HepG2 (cell line): Measurements from ENCODE around the gene PTH1R. TPM values are rescaled to one million over a fixed set of nuclear protein-coding genes. Genes with fewer than 3 reads are reported as not detected.

Source experiments
- ATAC-seq: fragments of 200-7000 bp; cut with Tn5 transposase; 3 replicates; pipeline ENCODE4 v1.9.1; 2020; ENCODE audit warnings: mild to moderate bottlenecking, moderate library complexity
- BruUV-seq: library from RNA; stranded (reverse); fragments of 400-500 nt; replicated peaks from 2 replicates; lab custom pipeline; 2021; lab: Mats Ljungman, UMichigan
- CTCF ChIA-PET: fragments of 300-600 bp; formaldehyde crosslinking; extraction: SDS; loops from one replicate; lab custom pipeline; 2021; ENCODE audit warnings: low total read pairs, inconsistent platforms, low intra/inter-chr PET ratio; lab: Yijun Ruan, JAX
- POLR2A ChIA-PET: fragments of 350-600 bp; sonication (Branson Sonifier 250); formaldehyde crosslinking; loops from one replicate; lab custom pipeline; 2020; ENCODE audit warnings: antibody characterized with exemption, inconsistent platforms; lab: Yijun Ruan, JAX
- DNase-seq: peaks from one replicate; pipeline ENCODE4 v3.0.0-alpha.2; 2015; ENCODE audit warnings: low spot score
- FAIRE-seq: peaks from 3 replicates; lab custom pipeline; 2011; peaks lifted over from hg19 to GRCh38; lab: Jason Lieb, UNC
- H2AFZ ChIP-seq: one replicate; pipeline ENCODE4 v1.6.1; 2011; ENCODE audit warnings: low read length, inconsistent platforms
- H3K27ac ChIP-seq: fragments of 300-600 bp; 3 replicates; pipeline ENCODE4 v1.8.0; 2011; ENCODE audit warnings: mixed run types, mild to moderate bottlenecking, mixed read lengths, low read length, inconsistent platforms; ENCODE audit not compliant: insufficient read depth; ENCODE audit errors: extremely low read length
- H3K27me3 ChIP-seq, 2 experiments: fragments of 200-600 bp in 1 of 2; 2 replicates in 1 of 2; 3 replicates in 1 of 2; pipeline versions ENCODE4 v1.6.0 to v1.8.0; 2011; ENCODE audit warnings: low read length in 2 of 2, mild to moderate bottlenecking in 2 of 2, moderate library complexity in 2 of 2, inconsistent platforms in 1 of 2; ENCODE audit not compliant: insufficient read depth in 2 of 2, control insufficient read depth in 1 of 2
- H3K36me3 ChIP-seq, 2 experiments: fragments of 200-600 bp in 1 of 2; replicated peaks in 1 of 2; 2 replicates in 1 of 2; 3 replicates in 1 of 2; pipeline versions ENCODE4 v1.5.1 to v1.8.0; 2011; ENCODE audit warnings: low read length in 2 of 2, inconsistent platforms in 1 of 2; ENCODE audit not compliant: insufficient read depth in 2 of 2, control insufficient read depth in 1 of 2
- H3K4me1 ChIP-seq: 2 replicates; pipeline ENCODE4 v1.5.1; 2012; ENCODE audit warnings: low read length, inconsistent platforms; ENCODE audit not compliant: insufficient read depth
- H3K4me2 ChIP-seq: 2 replicates; pipeline ENCODE4 v1.6.0; 2011; ENCODE audit warnings: low read depth, low read length, inconsistent platforms
- H3K4me3 ChIP-seq, 3 experiments: fragments of 200-600 bp in 1 of 3; sonication (generic), shearing (Covaris generic) in 1 of 3; replicated peaks in 1 of 3; 2 replicates each; pipeline ENCODE4 v1.5.1; 2011 to 2016; ENCODE audit warnings: low read length in 3 of 3, inconsistent platforms in 2 of 3, low read depth in 2 of 3, mild to moderate bottlenecking in 2 of 3, control low read depth in 1 of 3, mixed read lengths in 1 of 3; ENCODE audit not compliant: insufficient read depth in 1 of 3
- H3K79me2 ChIP-seq: one replicate; pipeline ENCODE4 v1.6.1; 2011; ENCODE audit warnings: low read length, inconsistent platforms; ENCODE audit not compliant: insufficient read depth
- H3K9ac ChIP-seq: 2 replicates; pipeline ENCODE4 v1.6.0; 2011; ENCODE audit warnings: mild to moderate bottlenecking, low read depth, low read length, inconsistent platforms; ENCODE audit not compliant: insufficient read depth
- H3K9me3 ChIP-seq: 2 replicates; pipeline ENCODE4 v1.5.1; 2012; ENCODE audit warnings: mild to moderate bottlenecking, low read length
- H4K20me1 ChIP-seq: 2 replicates; pipeline ENCODE4 v1.6.0; 2011; ENCODE audit warnings: inconsistent platforms, mild to moderate bottlenecking, low read length, moderate library complexity; ENCODE audit not compliant: insufficient read depth
- BATF2 ChIP-seq: sonication (generic); formaldehyde crosslinking; IDR thresholded peaks from 2 replicates; pipeline ENCODE4 v1.8.0; 2022; ENCODE audit warnings: mild to moderate bottlenecking, missing genetic modification reagents, moderate library complexity
- BHLHE40 ChIP-seq: IDR thresholded peaks from 2 replicates; pipeline ENCODE4 v1.6.1; 2011; ENCODE audit warnings: low read length, improper control_type of control experiment
- KDM6A ChIP-seq: IDR thresholded peaks from 2 replicates; pipeline ENCODE4 v1.6.1; 2016; ENCODE audit warnings: low read depth
- SRY ChIP-seq: sonication (generic); formaldehyde crosslinking; IDR thresholded peaks from 2 replicates; pipeline ENCODE4 v1.8.0; 2022; ENCODE audit warnings: mild to moderate bottlenecking, missing genetic modification reagents
- ZNF44 ChIP-seq: sonication (generic); formaldehyde crosslinking; IDR thresholded peaks from 2 replicates; pipeline ENCODE4 v1.5.1; 2020; ENCODE audit warnings: mild to moderate bottlenecking, missing genetic modification reagents
- ZNF670 ChIP-seq: sonication (generic); formaldehyde crosslinking; IDR thresholded peaks from 2 replicates; pipeline ENCODE4 v1.8.0; 2022; ENCODE audit warnings: mild to moderate bottlenecking, missing genetic modification reagents, borderline replicate concordance
- ZNF747 ChIP-seq: sonication (generic); formaldehyde crosslinking; IDR thresholded peaks from 2 replicates; pipeline ENCODE4 v1.8.1; 2023; ENCODE audit warnings: missing genetic modification reagents, mild to moderate bottlenecking, borderline replicate concordance
- ZNF883 ChIP-seq: sonication (generic); formaldehyde crosslinking; IDR thresholded peaks from 2 replicates; pipeline ENCODE4 v1.5.1; 2020; ENCODE audit warnings: mild to moderate bottlenecking, missing genetic modification reagents; ENCODE audit errors: not compliant biosample characterization
- WGBS: methylation state at CpG from one replicate; pipeline ENCODE4 v1.1.6; 2017; ENCODE audit warnings: low lambda C conversion rate; 5-methylcytosine and 5-hydroxymethylcytosine counted together
- in situ Hi-C: cut with HindIII; loops from 2 replicates; pipeline ENCODE4 v1.10.0; 2017; ENCODE audit warnings: low pct_unique_long_range_greater_than_20kb; ENCODE audit not compliant: extremely low pct_ligation_motif_present
- intact Hi-C: fragments of 100-400 bp; cut with micrococcal nuclease; formaldehyde crosslinking; loops from one replicate; pipeline ENCODE4 v1.10.0; 2022; ENCODE audit not compliant: unreplicated experiment
- polyA plus RNA-seq, 8 experiments: library from polyadenylated mRNA; depleted of rRNA in 3 of 8; stranded (reverse) in 7 of 8; unstranded in 1 of 8; fragments of >200 nt; fragmentation: Illumina TruSeq in 4 of 8; extraction: Trizol in 4 of 8; gene quantifications; 2 replicates each; pipeline versions ENCODE4 v1.2.1 to v1.2.3, GENCODE V29; 2011 to 2016; ENCODE audit warnings: low read depth in 4 of 8, missing spikeins in 1 of 8, mixed read lengths in 1 of 8; ENCODE audit not compliant: insufficient read depth in 1 of 8
- total RNA-seq, 5 experiments: library from RNA; depleted of rRNA; stranded (reverse); fragments of >200 nt; fragmentation: Illumina TruSeq; extraction: Trizol; gene quantifications; 2 replicates each; pipeline ENCODE4 v1.2.3, GENCODE V29; 2016; ENCODE audit warnings: low read depth in 1 of 5
- TF ChIP-seq, protein P1 (sequence below): sonication (generic); formaldehyde crosslinking; IDR thresholded peaks from 2 replicates; pipeline ENCODE4 v1.5.0; 2020; ENCODE audit warnings: mild to moderate bottlenecking, missing genetic modification reagents, borderline replicate concordance

The PTH1R gene
- total and polyA plus RNA-seq, 2 of the 13 experiments (the other 11 are each of a cell fraction or from before 2014, with no cell fraction given), result not detected

GRCh38 chr3:46840491-46840890 is 37.0 kb upstream of the PTH1R start:
- Histone ChIP-seq H3K36me3 (no peaks in the 10 kb centered on the region), H3K4me2 (no peak overlapping the region), H3K9ac (no peak overlapping the region), H3K4me3 (no peak overlapping the region), H3K4me1 (no peaks in the 10 kb centered on the region), H3K79me2 (no peaks in the 10 kb centered on the region), H3K27ac (no peak overlapping the region), H3K27me3 (no peaks in the 10 kb centered on the region), H4K20me1 (no peaks in the 10 kb centered on the region), H3K9me3 (peaks cover 18% of the 10 kb centered on the region), H2AFZ (no peak overlapping the region)
- WGBS, result 0% methylated on average over 1 of the region's 1 CpG
- in situ Hi-C loops, result no loop called here
- BruUV-seq, result no TSS peak
- ChIA-PET POLR2A (no interaction called here), CTCF (no interaction called here)
- no peak for FAIRE-seq
- intact Hi-C loops, result no loop called here
- ATAC-seq, result no peak
- TF ChIP-seq BHLHE40 (no peak), ZNF44 (CRISPR knock-in tag) (no peak), BATF2 (no peak), KDM6A (CRISPR knock-in tag) (no peak), ZNF670 (CRISPR knock-in tag) (no peak), ZNF883 (CRISPR knock-in tag) (no peak), ZNF747 (CRISPR knock-in tag) (no peak), SRY (CRISPR knock-in tag) (no peak)
- TF ChIP-seq, protein P1, sequence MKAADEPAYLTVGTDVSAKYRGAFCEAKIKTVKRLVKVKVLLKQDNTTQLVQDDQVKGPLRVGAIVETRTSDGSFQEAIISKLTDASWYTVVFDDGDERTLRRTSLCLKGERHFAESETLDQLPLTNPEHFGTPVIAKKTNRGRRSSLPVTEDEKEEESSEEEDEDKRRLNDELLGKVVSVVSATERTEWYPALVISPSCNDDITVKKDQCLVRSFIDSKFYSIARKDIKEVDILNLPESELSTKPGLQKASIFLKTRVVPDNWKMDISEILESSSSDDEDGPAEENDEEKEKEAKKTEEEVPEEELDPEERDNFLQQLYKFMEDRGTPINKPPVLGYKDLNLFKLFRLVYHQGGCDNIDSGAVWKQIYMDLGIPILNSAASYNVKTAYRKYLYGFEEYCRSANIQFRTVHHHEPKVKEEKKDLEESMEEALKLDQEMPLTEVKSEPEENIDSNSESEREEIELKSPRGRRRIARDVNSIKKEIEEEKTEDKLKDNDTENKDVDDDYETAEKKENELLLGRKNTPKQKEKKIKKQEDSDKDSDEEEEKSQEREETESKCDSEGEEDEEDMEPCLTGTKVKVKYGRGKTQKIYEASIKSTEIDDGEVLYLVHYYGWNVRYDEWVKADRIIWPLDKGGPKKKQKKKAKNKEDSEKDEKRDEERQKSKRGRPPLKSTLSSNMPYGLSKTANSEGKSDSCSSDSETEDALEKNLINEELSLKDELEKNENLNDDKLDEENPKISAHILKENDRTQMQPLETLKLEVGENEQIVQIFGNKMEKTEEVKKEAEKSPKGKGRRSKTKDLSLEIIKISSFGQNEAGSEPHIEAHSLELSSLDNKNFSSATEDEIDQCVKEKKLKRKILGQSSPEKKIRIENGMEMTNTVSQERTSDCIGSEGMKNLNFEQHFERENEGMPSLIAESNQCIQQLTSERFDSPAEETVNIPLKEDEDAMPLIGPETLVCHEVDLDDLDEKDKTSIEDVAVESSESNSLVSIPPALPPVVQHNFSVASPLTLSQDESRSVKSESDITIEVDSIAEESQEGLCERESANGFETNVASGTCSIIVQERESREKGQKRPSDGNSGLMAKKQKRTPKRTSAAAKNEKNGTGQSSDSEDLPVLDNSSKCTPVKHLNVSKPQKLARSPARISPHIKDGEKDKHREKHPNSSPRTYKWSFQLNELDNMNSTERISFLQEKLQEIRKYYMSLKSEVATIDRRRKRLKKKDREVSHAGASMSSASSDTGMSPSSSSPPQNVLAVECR (CRISPR knock-in tag), result no peak
- DNase-seq, result no peak
